ENCODE data around the gene TRIM26.
"Not testable (repeated sequence)": the region's sequence is repeated elsewhere in the genome, so short reads cannot be mapped to it uniquely, and the experiment has no call there.

TRIM26 gene

GRCh38 chr6:30155520-30156261 lies 57.5 kb downstream of the TRIM26 start:
- DNase-seq (ENCODE audit: low read depth in 1 of 2, low spot score in 1 of 2) = no peak

- no peak for DNase-seq (ENCODE audit: low read depth in 1 of 2, low spot score in 1 of 2)
These were observed 58.3 kb downstream of the TRIM26 start for GRCh38 chr6:30154709-30155519.

- DNase-seq (ENCODE audit: low read depth in 1 of 2, low spot score in 1 of 2) = no peak
These were observed 59.1 kb downstream of the TRIM26 start for GRCh38 chr6:30154061-30154460.

GRCh38 chr6:30152910-30153610 lies 60.1 kb downstream of the TRIM26 start:
- no peak for DNase-seq (ENCODE audit: low read depth in 1 of 2, low spot score in 1 of 2)

GRCh38 chr6:30152016-30152673 lies 61.1 kb downstream of the TRIM26 start:
- DNase-seq (ENCODE audit: low read depth in 1 of 2, low spot score in 1 of 2) = no peak

- no peak for DNase-seq (ENCODE audit: low read depth in 1 of 2, low spot score in 1 of 2)
These were observed 61.6 kb downstream of the TRIM26 start for GRCh38 chr6:30151580-30151979.

- DNase-seq (ENCODE audit: low read depth in 1 of 2, low spot score in 1 of 2) = no peak
These were observed 62.4 kb downstream of the TRIM26 start for GRCh38 chr6:30150671-30151395.

- DNase-seq (ENCODE audit: low read depth in 1 of 2, low spot score in 1 of 2) = no peak
These were observed 63.2 kb downstream of the TRIM26 start for GRCh38 chr6:30149858-30150550.

- DNase-seq (ENCODE audit: low read depth in 1 of 2, low spot score in 1 of 2) = no peak
These were observed 64.0 kb downstream of the TRIM26 start for GRCh38 chr6:30149234-30149633.

GRCh38 chr6:30147096-30147495 lies 66.1 kb downstream of the TRIM26 start:
- no peak for DNase-seq (ENCODE audit: low read depth in 1 of 2, low spot score in 1 of 2)

- DNase-seq (ENCODE audit: low read depth in 1 of 2, low spot score in 1 of 2) = no peak
These were observed 67.4 kb downstream of the TRIM26 start for GRCh38 chr6:30145818-30146217.

- no peak for DNase-seq (ENCODE audit: low read depth in 1 of 2, low spot score in 1 of 2)
These were observed 68.4 kb downstream of the TRIM26 start for GRCh38 chr6:30144811-30145210.

- no peak for DNase-seq (ENCODE audit: low read depth in 1 of 2, low spot score in 1 of 2)
These were observed 69.4 kb downstream of the TRIM26 start for GRCh38 chr6:30143780-30144179.

GRCh38 chr6:30142665-30143064 lies 70.5 kb downstream of the TRIM26 start:
- DNase-seq (ENCODE audit: low read depth in 1 of 2, low spot score in 1 of 2) = no peak

- DNase-seq (ENCODE audit: low read depth in 1 of 2, low spot score in 1 of 2) = not testable (repeated sequence)
These were observed 73.0 kb downstream of the TRIM26 start for GRCh38 chr6:30140240-30140639.

- no peak for DNase-seq (ENCODE audit: low read depth in 1 of 2, low spot score in 1 of 2)
These were observed 76.5 kb downstream of the TRIM26 start for GRCh38 chr6:30136570-30137286.

- DNase-seq (ENCODE audit: low read depth in 1 of 2, low spot score in 1 of 2) = no peak
These were observed 77.4 kb downstream of the TRIM26 start, which contains the start of gene TRIM40 for GRCh38 chr6:30135757-30136156. Gene TRIM40 (plus strand): TSS chr6:30136140. CDS start chr6:30137037, 897 bp downstream.

GRCh38 chr6:30135147-30135546 lies 78.1 kb downstream of the TRIM26 start:
- DNase-seq (ENCODE audit: low read depth in 1 of 2, low spot score in 1 of 2) = no peak

All from stimulated activated CD4-positive, alpha-beta T cell treated with anti-CD3 and anti-CD28 coated beads, Interleukin-15, amount 100 ng/mL, for 1 hour (primary cell).